Endothelial cell of umbilical vein (primary cell): ENCODE results near the gene MLF2. TPM values are rescaled to one million over a fixed set of nuclear protein-coding genes. Genes with fewer than 3 reads are reported as not detected.

Experiments used
- BruUV-seq: library from RNA; stranded (reverse); fragments of 400-500 nt; replicated peaks from 2 replicates; lab custom pipeline; 2021; lab: Mats Ljungman, UMichigan
- CTCF ChIA-PET: fragments of 300-600, 350-600 bp; sonication (Branson Sonifier 250); formaldehyde crosslinking; loops from one replicate; lab custom pipeline; 2021; ENCODE audit warnings: antibody characterized with exemption, inconsistent platforms; lab: Charles Lee
- POLR2A ChIA-PET: fragments of 300-600, 350-600 bp; sonication (Branson Sonifier 250); formaldehyde crosslinking; loops from one replicate; lab custom pipeline; 2021; ENCODE audit warnings: antibody characterized with exemption, inconsistent platforms; lab: Charles Lee
- DNase-seq: peaks from one replicate; pipeline ENCODE4 v3.0.0-alpha.2; 2011; ENCODE audit warnings: low read depth, low spot score
- FAIRE-seq: peaks from 2 replicates; lab custom pipeline; 2011; peaks lifted over from hg19 to GRCh38; lab: Jason Lieb, UNC
- H2AFZ ChIP-seq: 2 replicates; pipeline ENCODE4 v1.6.0; 2012; ENCODE audit warnings: low read depth, low read length, control low read depth, inconsistent platforms
- H3K27ac ChIP-seq: 2 replicates; pipeline ENCODE4 v1.5.1; 2011; ENCODE audit warnings: low read depth, mild to moderate bottlenecking, control low read depth, low read length, moderate library complexity; ENCODE audit not compliant: insufficient read depth
- H3K27me3 ChIP-seq, 2 experiments: 2 replicates each; pipeline versions ENCODE4 v1.6.0 to v1.6.1; 2011; ENCODE audit warnings: low read length in 2 of 2, mixed read lengths in 1 of 2; ENCODE audit not compliant: control insufficient read depth in 2 of 2, insufficient read depth in 2 of 2
- H3K36me3 ChIP-seq, 2 experiments: 2 replicates in 1 of 2; 3 replicates in 1 of 2; pipeline ENCODE4 v1.5.1; 2011; ENCODE audit warnings: low read length in 2 of 2, mild to moderate bottlenecking in 1 of 2, moderate library complexity in 1 of 2; ENCODE audit not compliant: control insufficient read depth in 2 of 2, insufficient read depth in 2 of 2; ENCODE audit errors: extremely low read depth in 1 of 2
- H3K4me1 ChIP-seq: 3 replicates; pipeline ENCODE4 v1.5.1; 2011; ENCODE audit warnings: mild to moderate bottlenecking, low read length; ENCODE audit not compliant: control insufficient read depth, insufficient read depth; ENCODE audit errors: extremely low read depth
- H3K4me2 ChIP-seq: 2 replicates; pipeline ENCODE4 v1.6.1; 2011; ENCODE audit warnings: low read length, control low read depth, mixed read lengths; ENCODE audit not compliant: insufficient read depth
- H3K4me3 ChIP-seq, 3 experiments: fragments of 200-600 bp in 1 of 3; sonication (generic), shearing (Covaris generic) in 1 of 3; replicated peaks in 1 of 3; 2 replicates each; pipeline ENCODE4 v1.5.1; 2011 to 2016; ENCODE audit warnings: control low read depth in 3 of 3, low read length in 3 of 3, mild to moderate bottlenecking in 2 of 3, inconsistent platforms in 1 of 3, low read depth in 1 of 3, moderate library complexity in 1 of 3; ENCODE audit not compliant: insufficient read depth in 1 of 3
- H3K79me2 ChIP-seq: 2 replicates; pipeline ENCODE4 v1.6.0; 2012; ENCODE audit warnings: low read length, inconsistent platforms; ENCODE audit not compliant: control insufficient read depth, insufficient read depth
- H3K9ac ChIP-seq: replicated peaks from 2 replicates; pipeline ENCODE3; 2011; ENCODE audit warnings: low read length, control low read depth; ENCODE audit not compliant: insufficient read depth; ENCODE audit errors: extremely low read depth
- H3K9me1 ChIP-seq: replicated peaks from 3 replicates; pipeline ENCODE4 v1.6.0; 2011; ENCODE audit warnings: mild to moderate bottlenecking, low read length; ENCODE audit not compliant: control insufficient read depth, insufficient read depth; ENCODE audit errors: extremely low read depth
- H3K9me3 ChIP-seq: replicated peaks from 2 replicates; pipeline ENCODE4 v1.5.1; 2012; ENCODE audit warnings: low read length, inconsistent platforms; ENCODE audit not compliant: control insufficient read depth, insufficient read depth
- H4K20me1 ChIP-seq: replicated peaks from 2 replicates; pipeline ENCODE3; 2011; ENCODE audit warnings: mild to moderate bottlenecking, low read length; ENCODE audit not compliant: control insufficient read depth, insufficient read depth; ENCODE audit errors: extremely low read depth
- CTCF ChIP-seq, 2 donors: IDR thresholded peaks; 1 replicate in 1 of 2; 2 replicates in 1 of 2; pipeline ENCODE4 v1.5.1; 2011; ENCODE audit warnings: low read length in 2 of 2, mild to moderate bottlenecking in 2 of 2, moderate library complexity in 2 of 2, control low read depth in 1 of 2, inconsistent platforms in 1 of 2, low read depth in 1 of 2; ENCODE audit not compliant: insufficient read depth in 1 of 2; ENCODE audit errors: extremely low read depth in 1 of 2
- EZH2 ChIP-seq: IDR thresholded peaks from 2 replicates; pipeline ENCODE4 v1.6.1; 2012; ENCODE audit warnings: borderline replicate concordance, low read depth, mild to moderate bottlenecking, moderate library complexity, low read length, inconsistent platforms; ENCODE audit not compliant: severe bottlenecking
- FOS ChIP-seq: IDR thresholded peaks from 2 replicates; pipeline ENCODE4 v1.6.1; 2011; ENCODE audit warnings: mild to moderate bottlenecking, low read length, moderate library complexity, borderline replicate concordance; ENCODE audit not compliant: insufficient read depth
- GATA2 ChIP-seq: IDR thresholded peaks from 2 replicates; pipeline ENCODE4 v1.7.0; 2011; ENCODE audit warnings: low read depth, mild to moderate bottlenecking, moderate library complexity, mixed read lengths, low read length; ENCODE audit not compliant: insufficient read length, insufficient read depth
- JUN ChIP-seq: IDR thresholded peaks from 2 replicates; pipeline ENCODE4 v1.6.1; 2011; ENCODE audit warnings: borderline replicate concordance, low read depth; ENCODE audit not compliant: insufficient read length, insufficient read depth
- MAX ChIP-seq: IDR thresholded peaks from 2 replicates; pipeline ENCODE4 v1.6.1; 2011; ENCODE audit not compliant: insufficient read depth, insufficient read length
- MYC ChIP-seq: IDR thresholded peaks from one replicate; pipeline ENCODE4 v1.6.1; 2011; ENCODE audit warnings: mild to moderate bottlenecking, low read depth, low read length
- POLR2A ChIP-seq: IDR thresholded peaks from 2 replicates; pipeline ENCODE4 v1.6.1; 2012; ENCODE audit warnings: low read depth, mild to moderate bottlenecking, control low read depth, low read length
- POLR2AphosphoS5 ChIP-seq: IDR thresholded peaks from 2 replicates; pipeline ENCODE4 v1.6.1; 2012; ENCODE audit warnings: low read depth, mild to moderate bottlenecking, control low read depth, low read length, moderate library complexity; ENCODE audit not compliant: insufficient read depth
- dilution Hi-C: fragments of 300-500 bp; cut with MboI; formaldehyde crosslinking; loops from one replicate; pipeline ENCODE4 v1.15.0; 2019; ENCODE audit warnings: low sequenced_read_pairs; ENCODE audit not compliant: extremely low pct_ligation_motif_present
- intact Hi-C: fragments of 100-400 bp; cut with micrococcal nuclease; formaldehyde crosslinking; loops from one replicate; pipeline ENCODE4 v1.10.0; 2022
- polyA plus RNA-seq, 4 experiments: library from polyadenylated mRNA; depleted of rRNA in 3 of 4; stranded (reverse) in 3 of 4; unstranded in 1 of 4; fragments of >200 nt; gene quantifications; 2 replicates each; pipeline versions ENCODE4 v1.2.1 to v1.2.3, GENCODE V29; 2011 to 2012; ENCODE audit warnings: missing spikeins in 1 of 4
- total RNA-seq: library from RNA; stranded (reverse); gene quantifications from 2 replicates; pipeline ENCODE4 v1.2.3, GENCODE V29; 2021

Gene MLF2
- total and polyA plus RNA-seq, 2 donors (not counting 3 experiments of a cell fraction or from before 2014, with no cell fraction given), result 147 to 306 TPM

- FAIRE-seq, result no peak
- dilution Hi-C loops, result no loop called here
- intact Hi-C loops, result no loop called here
- Histone ChIP-seq H2AFZ (no peak overlapping the region), H3K27me3 (no peaks in the 10 kb centered on the region), H3K36me3 (peaks cover 0 to 29% of the 10 kb centered on the region in 2 experiments), H3K4me1 (peaks cover 13% of the 10 kb centered on the region), H3K9ac (no peak overlapping the region), H3K27ac (no peak overlapping the region), H3K9me3 (no peaks in the 10 kb centered on the region), H3K4me3 (no peak overlapping the region), H3K9me1 (no peaks in the 10 kb centered on the region), H4K20me1 (no peaks in the 10 kb centered on the region), H3K79me2 (peaks cover 18% of the 10 kb centered on the region), H3K4me2 (no peak overlapping the region)
- ChIA-PET POLR2A (no interaction called here), CTCF (interaction anchor here (2.4 to 8.4 kb wide), 2 partner anchors 19 to 20 kb away, joined by 17 to 234 read pairs; partner anchors contain the start of gene MLF2)
- DNase-seq, result no peak
- BruUV-seq, result no TSS peak
- TF ChIP-seq EZH2, result no peak
- no peak for TF ChIP-seq POLR2AphosphoS5
- no peak for TF ChIP-seq MAX
- no peak for TF ChIP-seq FOS
- no peak for TF ChIP-seq MYC
- TF ChIP-seq JUN, result no peak
- no peak for TF ChIP-seq GATA2
- no peak for TF ChIP-seq POLR2A
- TF ChIP-seq CTCF (IDR thresholded peaks at IDR 0.05; ENCODE audit: extremely low read depth in 1 of 2, insufficient read depth in 1 of 2, low read depth in 1 of 2, low read length in 2 of 2), result no peak
Observed at GRCh38 chr12:6772726-6773589, 20.0 kb upstream of the MLF2 start.
